Measurements from ENCODE around the gene TRIM44. TPM values are rescaled to one million over a fixed set of nuclear protein-coding genes. Genes with fewer than 3 reads are reported as not detected.
A peak's percentile ranks its signal among the peaks of the same experiment; 100 is the strongest.
"Not testable (repeated sequence)": the region's sequence is repeated elsewhere in the genome, so short reads cannot be mapped to it uniquely, and the experiment has no call there.

Gene TRIM44
- polyA plus RNA-seq, 6 donors from 2014 or later = 37.2 to 69.6 (median 59.6) TPM

GRCh38 chr11:35641964-35642363, 20.6 kb upstream of the TRIM44 start:
- Mint-ChIP-seq H3K4me1 (no peaks in the 10 kb centered on the region), H3K36me3 (no peaks in the 10 kb centered on the region), H3K27me3 (peaks cover 11 to 38% (median 30%) of the 10 kb centered on the region in 3 donors), H3K27ac (no peak overlapping the region), H3K9me3 (peaks cover 0 to 4% (median 0%) of the 10 kb centered on the region in 7 donors), H3K4me3 (no peak overlapping the region)
- no peak for ATAC-seq (ENCODE audit: low read depth in 2 of 2)
- no peak for DNase-seq

- Mint-ChIP-seq H3K4me1 (no peaks in the 10 kb centered on the region), H3K4me3 (no peak overlapping the region), H3K27me3 (peaks cover 21 to 61% (median 40%) of the 10 kb centered on the region in 3 donors), H3K27ac (no peak overlapping the region), H3K9me3 (peaks cover 0 to 6% (median 0%) of the 10 kb centered on the region in 7 donors), H3K36me3 (no peaks in the 10 kb centered on the region)
- no peak for ATAC-seq (ENCODE audit: low read depth in 2 of 2)
- DNase-seq = no peak
Observed at GRCh38 chr11:35647421-35648093, 15.0 kb upstream of the TRIM44 start.

GRCh38 chr11:35650006-35650405, 12.6 kb upstream of the TRIM44 start:
- no peak overlapping the region for H3K27ac Mint-ChIP-seq
- H3K36me3 Mint-ChIP-seq = no peaks in the 10 kb centered on the region
- ATAC-seq (ENCODE audit: low read depth in 2 of 2) = no peak
- no peaks in the 10 kb centered on the region for H3K4me1 Mint-ChIP-seq
- no peak overlapping the region for H3K4me3 Mint-ChIP-seq
- H3K9me3 Mint-ChIP-seq = peaks cover 0 to 7% (median 0%) of the 10 kb centered on the region in 7 donors
- H3K27me3 Mint-ChIP-seq = peaks cover 23 to 75% (median 64%) of the 10 kb centered on the region in 3 donors
- no peak for DNase-seq

GRCh38 chr11:35650467-35650866, 12.1 kb upstream of the TRIM44 start:
- no peak overlapping the region for H3K27ac Mint-ChIP-seq

GRCh38 chr11:35651263-35651662, 11.3 kb upstream of the TRIM44 start:
- H3K4me3 Mint-ChIP-seq = no peak overlapping the region
- DNase-seq = no peak
- H3K27ac Mint-ChIP-seq = no peak overlapping the region
- H3K4me1 Mint-ChIP-seq = no peaks in the 10 kb centered on the region
- H3K27me3 Mint-ChIP-seq = peaks cover 22 to 77% (median 67%) of the 10 kb centered on the region in 3 donors
- H3K36me3 Mint-ChIP-seq = no peaks in the 10 kb centered on the region
- H3K9me3 Mint-ChIP-seq = peaks cover 0 to 3% (median 0%) of the 10 kb centered on the region in 7 donors
- no peak for ATAC-seq (ENCODE audit: low read depth in 2 of 2)

More at GRCh38 chr11:35650467-35650866, 12.1 kb upstream of the TRIM44 start:
- no peak for DNase-seq
- Mint-ChIP-seq H3K27me3 (peaks cover 25 to 77% (median 67%) of the 10 kb centered on the region in 3 donors), H3K36me3 (no peaks in the 10 kb centered on the region), H3K9me3 (peaks cover 0 to 7% (median 0%) of the 10 kb centered on the region in 7 donors), H3K4me3 (no peak overlapping the region), H3K4me1 (no peaks in the 10 kb centered on the region)
- ATAC-seq (ENCODE audit: low read depth in 2 of 2) = no peak

GRCh38 chr11:35652786-35653185, 9.8 kb upstream of the TRIM44 start:
- ATAC-seq (ENCODE audit: low read depth in 2 of 2); H3K27ac Mint-ChIP-seq; DNase-seq; H3K4me1 Mint-ChIP-seq; H3K9me3 Mint-ChIP-seq; H3K36me3 Mint-ChIP-seq; H3K4me3 Mint-ChIP-seq: not testable (repeated sequence)
- H3K27me3 Mint-ChIP-seq = peaks cover 21 to 80% (median 70%) of the 10 kb centered on the region in 3 donors

- peaks cover 0 to 3% (median 0%) of the 10 kb centered on the region in 7 donors for H3K9me3 Mint-ChIP-seq
- no peak for DNase-seq
- no peak overlapping the region for H3K4me3 Mint-ChIP-seq
- no peaks in the 10 kb centered on the region for H3K4me1 Mint-ChIP-seq
- H3K27ac Mint-ChIP-seq = no peak overlapping the region
- no peak for ATAC-seq (ENCODE audit: low read depth in 2 of 2)
- H3K36me3 Mint-ChIP-seq = no peaks in the 10 kb centered on the region
- H3K27me3 Mint-ChIP-seq = peaks cover 29 to 75% (median 69%) of the 10 kb centered on the region in 3 donors
Observed at GRCh38 chr11:35654711-35655110, 7.9 kb upstream of the TRIM44 start.

- Mint-ChIP-seq H3K27ac (no peak overlapping the region), H3K27me3 (peaks cover 29 to 73% (median 69%) of the 10 kb centered on the region in 3 donors), H3K36me3 (no peaks in the 10 kb centered on the region), H3K4me1 (no peaks in the 10 kb centered on the region), H3K9me3 (peaks cover 0 to 3% (median 0%) of the 10 kb centered on the region in 7 donors), H3K4me3 (no peak overlapping the region)
- DNase-seq (no peak), ATAC-seq (ENCODE audit: low read depth in 2 of 2) (no peak)
Observed at GRCh38 chr11:35655254-35655653, 7.3 kb upstream of the TRIM44 start.

GRCh38 chr11:35655856-35656255, 6.7 kb upstream of the TRIM44 start:
- peaks cover 29 to 67% (median 63%) of the 10 kb centered on the region in 3 donors for H3K27me3 Mint-ChIP-seq
- ATAC-seq (ENCODE audit: low read depth in 2 of 2) (no peak), DNase-seq (no peak)
- H3K4me3 Mint-ChIP-seq = no peak overlapping the region
- H3K9me3 Mint-ChIP-seq = peaks cover 0 to 3% (median 0%) of the 10 kb centered on the region in 7 donors
- H3K36me3 Mint-ChIP-seq = no peaks in the 10 kb centered on the region
- H3K4me1 Mint-ChIP-seq = no peaks in the 10 kb centered on the region
- no peak overlapping the region for H3K27ac Mint-ChIP-seq

- Mint-ChIP-seq H3K4me1 (peaks cover 16 to 18% (median 17%) of the 10 kb centered on the region in 3 donors), H3K9me3 (peaks cover 0 to 4% (median 3%) of the 10 kb centered on the region in 7 donors), H3K36me3 (peaks cover 4 to 13% of the 10 kb centered on the region in 2 donors), H3K4me3 (peak overlapping the region in 1 of 8 donors; percentile 29), H3K27ac (no peak overlapping the region), H3K27me3 (peaks cover 22 to 50% (median 43%) of the 10 kb centered on the region in 3 donors)
- no peak for ATAC-seq (ENCODE audit: low read depth in 2 of 2)
- DNase-seq = no peak
Observed at GRCh38 chr11:35658020-35658948, 4.3 kb upstream of the TRIM44 start.

- ATAC-seq (ENCODE audit: low read depth in 2 of 2) (no peak), DNase-seq (no peak)
- peaks cover 4 to 33% (median 29%) of the 10 kb centered on the region in 7 donors for H3K9me3 Mint-ChIP-seq
- H3K27me3 Mint-ChIP-seq = peaks cover 11 to 21% (median 13%) of the 10 kb centered on the region in 3 donors
- peaks cover 35 to 45% (median 37%) of the 10 kb centered on the region in 3 donors for H3K4me1 Mint-ChIP-seq
- peak overlapping the region; percentile 49 to 99 (median 98) for H3K27ac Mint-ChIP-seq
- H3K36me3 Mint-ChIP-seq = peaks cover 23 to 42% of the 10 kb centered on the region in 2 donors
- peak overlapping the region; percentile 94 to 100 (median 99) for H3K4me3 Mint-ChIP-seq
Observed at GRCh38 chr11:35661534-35661933, 1.0 kb upstream of the TRIM44 start.

GRCh38 chr11:35662061-35662648, 420 bp upstream of the TRIM44 start:
- H3K4me1 Mint-ChIP-seq = peaks cover 35 to 46% (median 37%) of the 10 kb centered on the region in 3 donors
- H3K9me3 Mint-ChIP-seq = peaks cover 4 to 38% (median 32%) of the 10 kb centered on the region in 7 donors
- DNase-seq (peak; percentile 41), ATAC-seq (ENCODE audit: low read depth in 2 of 2) (peak; percentile 24 to 29)
- peak overlapping the region; percentile 94 to 100 (median 99) for H3K4me3 Mint-ChIP-seq
- H3K27me3 Mint-ChIP-seq = peaks cover 5 to 15% (median 10%) of the 10 kb centered on the region in 3 donors
- peaks cover 28 to 42% of the 10 kb centered on the region in 2 donors for H3K36me3 Mint-ChIP-seq
- peak overlapping the region; percentile 98 to 99 (median 99) for H3K27ac Mint-ChIP-seq

GRCh38 chr11:35663408-35663702, 780 bp downstream of the TRIM44 start:
- H3K4me3 Mint-ChIP-seq = peak overlapping the region; percentile 94 to 100 (median 99)
- peak overlapping the region; percentile 94 to 99 (median 98) for H3K27ac Mint-ChIP-seq
- ATAC-seq (ENCODE audit: low read depth in 2 of 2) (no peak), DNase-seq (no peak)
- peaks cover 4 to 48% (median 32%) of the 10 kb centered on the region in 7 donors for H3K9me3 Mint-ChIP-seq
- H3K4me1 Mint-ChIP-seq = peaks cover 35 to 48% (median 39%) of the 10 kb centered on the region in 3 donors
- H3K27me3 Mint-ChIP-seq = peaks cover 0 to 3% (median 2%) of the 10 kb centered on the region in 3 donors
- peaks cover 37 to 51% of the 10 kb centered on the region in 2 donors for H3K36me3 Mint-ChIP-seq

Measured in naive B cell (primary cell).